Skin epidermis (tissue), 12 donors: ENCODE data around the gene PDK3.
A peak's percentile ranks its signal among the peaks of the same experiment; 100 is the strongest.

Experiments
- H3K27ac ChIP-seq, 21 experiments: fragments of 200-600 bp; sonication (generic) in 11 of 21; one replicate each; pipeline ENCODE4 v1.5.0; 2020; ENCODE audit warnings: mild to moderate bottlenecking in 3 of 21, inconsistent platforms in 2 of 21, moderate library complexity in 2 of 21
- H3K4me3 ChIP-seq, 7 experiments: fragments of 200-600 bp; sonication (generic) in 2 of 7; one replicate each; pipeline ENCODE4 v1.5.0; 2020; ENCODE audit warnings: inconsistent platforms in 2 of 7, mild to moderate bottlenecking in 2 of 7, moderate library complexity in 1 of 7

Gene PDK3

DNA sequence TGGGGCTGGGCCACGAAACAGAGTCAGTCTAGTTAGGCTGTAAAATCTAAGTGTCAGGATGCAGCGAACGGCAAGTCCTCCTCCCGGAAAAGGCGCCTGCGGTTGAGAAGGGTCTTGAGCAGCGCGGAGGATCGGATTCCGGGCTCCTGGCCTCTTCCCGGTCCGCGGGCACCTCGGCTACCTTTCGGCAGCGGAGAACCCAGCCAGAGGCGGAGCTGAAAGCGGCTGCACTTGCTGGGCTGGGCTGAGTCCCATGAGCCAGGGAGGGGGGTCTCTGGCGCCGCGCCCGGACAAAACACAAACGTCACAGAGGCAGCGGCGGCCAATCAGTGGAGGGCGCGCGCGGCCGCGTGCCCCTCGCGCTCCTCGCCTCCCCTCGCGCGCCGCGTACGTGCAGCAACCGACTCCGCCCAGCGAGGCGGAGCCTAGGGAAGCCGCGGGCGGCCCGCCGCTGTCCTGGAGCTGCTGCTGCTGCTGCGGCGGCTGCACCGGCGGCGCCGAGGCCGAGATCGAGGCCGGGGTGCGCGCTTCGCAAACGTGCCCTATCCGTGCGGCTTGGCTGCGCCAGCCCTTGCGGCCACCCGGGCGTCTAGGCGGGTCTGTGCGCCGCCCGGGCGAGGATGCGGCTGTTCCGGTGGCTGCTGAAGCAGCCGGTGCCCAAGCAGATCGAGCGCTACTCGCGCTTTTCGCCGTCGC is at the start of gene PDK3:
Gene PDK3, plus strand, starts transcription at position 451 of the 696 bp plus-strand sequence. Its CDS starts 170 bp downstream, at position 621.
- peak within 1 kb of the TSS; percentile 37 to 89 (median 77) for H3K27ac ChIP-seq
- peak within 1 kb of the TSS; percentile 48 to 71 (median 56) for H3K4me3 ChIP-seq

DNA sequence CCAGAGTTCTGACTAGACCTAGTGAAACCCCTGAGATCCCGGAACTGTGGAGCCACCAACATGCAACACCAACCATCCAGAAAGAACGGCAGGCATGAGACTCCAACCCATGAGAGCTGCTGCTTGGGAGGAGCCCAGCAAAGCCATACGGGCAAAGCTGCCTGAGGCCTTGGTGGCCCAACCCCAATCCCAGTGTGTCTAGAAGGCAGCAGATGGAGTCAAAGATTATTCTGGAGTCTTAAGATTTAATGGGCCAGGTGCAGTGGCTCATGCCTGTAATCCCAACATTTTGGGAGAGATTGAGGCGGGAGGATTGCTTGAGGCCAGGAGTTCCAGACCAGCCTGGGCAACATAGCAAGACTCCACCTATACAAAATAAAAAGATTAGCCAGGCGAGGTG is 49.2 kb upstream of the PDK3 start:
- no peak overlapping the region for H3K27ac ChIP-seq
- no peak overlapping the region for H3K4me3 ChIP-seq

DNA sequence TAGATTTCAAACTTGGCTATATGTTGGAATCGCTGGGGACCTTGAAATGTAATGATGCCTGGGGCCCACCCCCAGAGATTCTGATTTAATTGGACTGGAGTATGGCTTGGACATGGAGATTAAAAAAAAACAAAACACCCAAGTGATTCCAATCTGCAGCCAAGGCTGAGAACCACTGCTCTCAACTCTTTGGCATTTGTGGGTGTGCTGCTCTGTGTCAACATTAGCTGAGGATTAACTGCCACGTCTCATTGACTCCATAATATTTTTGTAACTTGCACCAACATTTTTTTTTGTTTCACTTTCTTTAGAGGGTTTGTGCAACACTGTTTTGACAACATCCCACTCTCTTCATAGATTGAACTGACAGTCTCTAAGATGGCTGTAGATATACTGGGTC is 41.1 kb upstream of the PDK3 start:
- Histone ChIP-seq H3K4me3 (no peak overlapping the region), H3K27ac (peak overlapping the region in 2 of 21 experiments; percentile 31 to 50)

DNA sequence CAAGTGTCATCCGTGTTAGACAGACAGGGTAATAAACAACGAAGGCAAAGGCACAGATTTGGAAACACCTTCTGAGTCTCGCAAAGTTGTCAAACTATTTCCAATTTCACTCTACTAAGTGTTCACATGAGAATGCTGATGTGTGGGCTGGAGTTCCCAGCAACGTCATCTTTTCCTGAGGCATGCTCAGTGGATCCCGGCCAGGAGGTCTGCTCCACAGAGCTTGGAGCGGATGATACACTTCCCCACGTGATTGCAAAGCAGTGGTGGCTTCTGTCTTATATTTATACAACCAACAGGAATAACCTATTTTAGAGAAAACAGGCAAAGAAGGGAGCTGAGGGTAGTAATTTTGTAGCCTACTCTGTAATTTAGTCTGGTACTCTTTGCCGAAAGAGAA is 40.1 kb upstream of the PDK3 start:
- H3K4me3 ChIP-seq = no peak overlapping the region
- peak overlapping the region in 7 of 21 experiments; percentile 8 to 59 (median 28) for H3K27ac ChIP-seq

DNA sequence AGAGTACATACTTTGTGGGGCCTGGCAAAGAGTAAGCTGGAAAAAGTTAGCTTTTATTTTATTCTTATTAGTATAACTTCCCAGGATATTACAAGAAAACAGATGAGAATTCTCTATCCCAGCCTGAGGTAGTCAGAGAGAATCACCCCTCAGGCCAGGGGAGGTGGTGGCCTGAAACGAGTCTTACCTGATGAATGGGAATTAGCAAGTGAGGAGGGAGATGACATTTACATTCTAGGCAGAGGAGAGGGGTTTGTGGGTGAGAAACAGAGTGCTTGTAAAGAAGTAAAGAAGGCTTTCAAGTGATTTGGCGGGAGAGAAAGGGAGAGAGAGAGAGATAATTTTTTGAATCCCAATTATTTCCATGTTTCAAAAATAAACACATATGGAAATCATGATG is 39.3 kb upstream of the PDK3 start:
- H3K4me3 ChIP-seq = no peak overlapping the region
- peak overlapping the region in 1 of 21 experiments; percentile 42 for H3K27ac ChIP-seq

DNA sequence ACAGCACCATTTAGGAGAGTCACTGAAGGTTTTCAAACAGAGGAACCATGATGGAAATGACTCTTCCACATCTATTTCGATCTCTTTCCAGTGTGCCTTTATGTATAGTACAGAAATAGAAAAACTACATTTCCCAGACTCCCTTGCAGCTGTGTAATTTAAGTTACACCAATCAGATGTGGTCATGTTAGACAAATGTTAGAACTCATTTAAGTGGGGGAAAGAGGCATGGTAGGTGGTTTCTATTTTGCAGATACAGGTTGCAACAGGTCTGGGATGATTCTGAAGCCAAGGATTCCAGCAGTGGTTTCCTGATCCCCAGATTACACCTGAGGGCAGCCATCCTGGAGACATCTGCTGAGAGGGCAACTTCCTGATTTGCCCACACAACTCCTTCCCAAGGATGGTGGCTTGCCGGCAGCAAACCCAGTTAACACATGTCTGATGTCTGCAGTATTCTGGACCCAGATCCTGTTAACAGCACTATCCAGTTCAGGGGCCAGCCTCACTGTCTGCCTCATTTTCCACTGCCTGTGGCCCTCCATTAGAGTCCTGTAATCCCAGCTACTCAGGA is 38.7 kb upstream of the PDK3 start:
- peak overlapping the region in 12 of 21 experiments; percentile 3 to 78 (median 42) for H3K27ac ChIP-seq
- no peak overlapping the region for H3K4me3 ChIP-seq

DNA sequence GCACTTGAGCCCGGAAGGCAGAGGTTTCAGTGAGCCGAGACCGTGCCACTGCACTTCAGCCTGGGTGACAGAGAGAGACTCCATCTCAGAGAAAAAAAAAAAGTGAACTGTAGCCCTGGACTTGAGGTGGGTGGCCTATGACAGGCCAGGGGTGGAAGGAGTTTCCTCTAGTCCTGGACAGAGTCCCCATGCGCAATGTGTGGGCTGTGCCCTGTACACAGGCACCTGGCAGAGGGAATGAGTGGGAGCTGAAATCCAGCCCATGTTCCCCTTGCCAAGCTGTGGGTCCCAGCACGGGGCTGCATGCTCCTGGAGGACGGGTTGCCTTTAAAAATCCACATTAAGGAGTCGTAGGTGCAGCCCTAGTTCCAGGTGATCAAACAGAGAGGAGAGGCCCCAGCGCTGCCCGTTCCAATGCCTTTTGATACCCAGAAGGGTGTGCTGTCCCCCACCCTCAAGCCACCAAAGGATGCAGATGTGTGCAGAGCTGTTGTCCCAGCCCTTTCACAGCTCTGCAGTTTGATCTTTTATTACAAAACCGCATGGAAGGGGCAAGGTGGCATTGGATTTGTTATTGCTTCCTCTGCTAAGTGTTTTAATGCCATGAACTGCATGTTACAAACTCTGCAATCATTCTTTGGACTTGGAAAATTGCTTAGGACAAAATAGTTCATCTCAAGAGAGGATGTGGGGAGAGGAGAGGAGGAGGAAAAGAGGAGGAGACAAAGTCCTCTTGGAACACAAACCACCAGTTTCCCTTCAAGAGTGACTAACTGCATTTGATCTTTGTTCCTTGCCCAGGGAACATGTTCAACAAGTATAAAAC is 38.0 kb upstream of the PDK3 start:
- Histone ChIP-seq H3K4me3 (no peak overlapping the region), H3K27ac (peak overlapping the region in 14 of 21 experiments; percentile 3 to 78 (median 38))

DNA sequence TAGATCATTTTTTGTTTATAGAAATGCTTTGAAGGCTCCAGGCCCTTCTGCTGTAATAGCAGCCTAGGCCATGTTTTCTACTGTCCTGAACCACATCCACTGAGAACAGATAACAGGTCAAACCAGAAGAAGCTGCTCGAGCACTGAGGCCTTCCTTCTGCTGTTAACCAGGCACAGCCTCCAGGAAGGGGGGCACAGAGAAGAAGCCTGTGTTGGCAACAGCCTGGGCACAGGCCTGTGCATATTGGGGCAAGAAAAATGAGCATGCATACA is 37.4 kb upstream of the PDK3 start:
- Histone ChIP-seq H3K27ac (peak overlapping the region in 9 of 21 experiments; percentile 14 to 78 (median 30)), H3K4me3 (no peak overlapping the region)

DNA sequence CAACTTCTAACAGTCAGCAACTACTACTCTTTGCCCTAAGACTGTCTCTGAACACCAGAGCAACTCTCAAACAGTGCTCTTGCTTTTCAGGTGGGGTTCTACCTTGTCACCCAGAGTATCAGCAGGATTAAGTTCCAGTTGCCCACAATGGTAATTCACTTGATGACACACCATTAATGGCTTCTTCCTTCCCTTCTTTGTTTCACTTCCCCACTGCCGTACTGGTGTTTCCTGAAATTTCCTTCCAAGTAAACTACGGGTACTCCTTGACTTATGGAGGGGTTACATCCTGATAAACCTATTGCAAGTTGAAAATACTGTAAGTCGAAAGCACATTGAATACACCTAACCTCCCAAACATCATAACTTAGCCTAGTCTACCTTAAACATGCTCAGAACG is 36.6 kb upstream of the PDK3 start:
- no peak overlapping the region for H3K4me3 ChIP-seq
- peak overlapping the region in 7 of 21 experiments; percentile 26 to 78 (median 47) for H3K27ac ChIP-seq

DNA sequence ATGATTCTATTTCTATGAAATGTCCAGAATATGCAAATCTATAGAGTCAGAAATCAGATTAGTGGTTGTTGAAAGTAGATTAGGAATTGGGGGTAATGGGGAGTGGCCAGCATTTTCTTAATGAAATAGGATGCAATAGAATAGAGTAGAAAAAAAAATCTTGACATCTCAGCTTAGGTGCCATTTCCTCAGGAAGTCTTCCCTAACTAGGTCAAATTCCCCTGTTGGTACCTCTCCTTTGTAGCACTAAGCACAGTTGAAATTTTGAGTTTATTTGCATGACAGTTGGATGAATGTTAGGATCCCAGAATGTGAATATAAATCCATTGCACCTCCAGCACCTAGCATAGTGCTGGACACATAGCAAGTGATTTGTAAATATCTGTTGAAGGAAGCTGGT is 30.0 kb upstream of the PDK3 start:
- H3K4me3 ChIP-seq = no peak overlapping the region

DNA sequence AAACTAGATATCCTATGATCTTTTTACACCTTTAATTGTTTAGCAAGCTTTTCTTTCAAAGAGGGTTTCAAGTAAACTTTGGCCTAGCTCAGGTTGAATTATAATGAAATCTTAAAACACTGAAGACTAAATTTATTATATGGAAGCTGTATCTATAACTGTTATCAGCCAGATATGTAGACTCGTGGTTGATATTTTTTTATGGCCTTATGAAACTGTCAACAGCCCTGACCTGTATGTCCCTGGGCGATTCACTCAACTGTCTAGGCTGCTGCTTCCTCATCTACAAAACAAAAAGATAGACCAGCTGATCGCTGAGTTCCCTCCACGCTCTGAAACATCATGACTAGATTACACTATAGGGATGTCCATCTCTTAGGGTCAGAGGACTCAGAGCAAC is 21.2 kb upstream of the PDK3 start:
- Histone ChIP-seq H3K27ac (no peak overlapping the region), H3K4me3 (no peak overlapping the region)

More for the DNA sequence above, 30.0 kb upstream of the PDK3 start:
- H3K27ac ChIP-seq = no peak overlapping the region

DNA sequence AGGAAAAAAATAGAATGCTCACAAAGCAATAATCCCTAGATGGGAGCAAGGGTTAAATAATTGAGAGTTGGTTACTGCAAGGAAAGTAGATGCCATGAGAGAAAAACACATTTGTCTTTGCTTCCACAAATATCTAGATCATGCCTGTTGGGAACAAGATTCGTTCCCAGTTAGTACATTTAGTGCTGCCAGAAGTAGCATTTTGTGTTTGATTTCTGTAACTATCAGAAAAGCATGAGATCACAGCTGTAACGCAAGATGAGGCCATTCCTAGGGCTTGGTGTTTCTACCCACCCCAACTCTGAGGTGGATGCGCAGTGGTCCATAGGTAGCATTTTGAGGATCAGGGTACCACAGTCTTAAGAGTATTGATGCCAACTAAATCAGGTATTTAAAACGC is 20.4 kb upstream of the PDK3 start:
- no peak overlapping the region for H3K27ac ChIP-seq
- no peak overlapping the region for H3K4me3 ChIP-seq

DNA sequence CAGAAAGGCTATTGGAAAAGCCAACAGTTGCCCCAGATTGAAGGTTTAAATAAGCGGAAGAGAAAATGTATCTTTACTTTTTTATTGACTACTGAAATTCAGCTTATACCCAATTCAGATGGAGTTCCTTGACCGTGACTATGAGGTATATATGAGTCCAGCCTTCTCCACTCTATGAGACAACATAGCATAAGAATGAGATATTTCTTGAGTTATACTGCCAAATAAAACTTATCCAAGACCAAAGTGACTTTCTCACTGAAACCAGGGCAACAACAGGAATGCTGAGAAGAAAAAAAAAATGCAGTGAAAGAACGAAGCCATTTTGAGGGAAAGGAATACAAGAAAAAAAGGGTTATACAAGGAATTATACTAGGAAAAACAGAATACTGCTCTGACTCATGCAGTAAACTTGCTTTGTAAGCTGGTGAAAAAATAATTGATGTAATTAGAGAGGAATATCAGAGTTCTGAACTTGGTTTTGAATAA is 16.3 kb upstream of the PDK3 start:
- no peak overlapping the region for H3K4me3 ChIP-seq
- H3K27ac ChIP-seq = no peak overlapping the region

DNA sequence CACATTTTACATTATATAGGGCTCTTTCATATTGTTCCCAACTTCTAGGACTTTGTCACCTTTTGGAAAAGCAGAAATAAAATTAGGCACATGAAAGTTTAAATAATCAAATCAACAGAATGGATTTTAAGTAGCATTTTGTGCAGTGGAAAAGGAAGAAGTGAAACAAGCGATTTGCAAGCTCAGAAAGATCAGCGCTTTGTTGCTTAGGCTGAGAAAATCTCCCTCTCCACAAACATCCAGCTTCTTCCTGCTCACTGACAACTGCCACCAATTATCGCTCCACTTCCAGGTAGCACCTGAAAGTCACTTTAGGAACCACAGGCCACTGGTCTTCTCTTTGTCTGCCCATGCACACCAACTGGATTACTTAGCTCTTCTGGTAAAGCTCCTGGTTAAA is 2.0 kb upstream of the PDK3 start:
- no peak overlapping the region for H3K4me3 ChIP-seq
- no peak overlapping the region for H3K27ac ChIP-seq

DNA sequence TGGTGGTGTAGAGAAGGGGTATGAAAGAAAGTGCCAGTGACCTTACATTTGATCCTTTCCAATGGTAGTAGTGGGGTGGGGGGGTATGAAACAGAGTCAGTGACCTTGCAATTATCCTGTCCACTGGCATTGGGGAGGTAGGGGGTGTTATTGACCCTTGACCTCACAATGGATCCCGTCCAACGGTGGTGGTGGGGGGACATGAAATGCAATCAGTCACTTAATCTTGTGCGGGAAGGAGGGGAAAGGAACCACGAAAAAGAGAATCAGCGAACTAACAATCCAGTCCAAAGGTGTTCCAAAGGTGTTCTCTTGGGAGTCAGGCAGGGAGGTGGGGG is 619 bp upstream of the PDK3 start:
- Histone ChIP-seq H3K4me3 (peak overlapping the region; percentile 48 to 71 (median 56)), H3K27ac (peak overlapping the region in 19 of 21 experiments; percentile 36 to 89 (median 77))

DNA sequence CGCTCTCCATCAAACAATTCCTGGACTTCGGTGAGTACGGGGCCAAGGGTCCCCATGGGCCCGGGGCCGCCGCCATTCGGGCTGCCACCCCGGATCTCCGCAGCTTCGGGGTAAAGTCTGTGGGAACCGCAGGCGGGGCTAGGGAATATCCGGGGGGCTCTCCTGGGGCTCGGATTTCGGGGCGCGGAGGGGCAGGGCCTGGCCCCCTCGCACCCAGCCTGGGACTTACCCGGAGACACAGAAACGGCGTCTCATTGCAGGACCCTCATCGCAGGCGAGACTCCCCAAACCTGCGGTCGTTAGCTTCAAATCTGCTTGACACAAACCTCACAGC is 413 bp downstream of the PDK3 start:
- Histone ChIP-seq H3K4me3 (peak overlapping the region; percentile 48 to 71 (median 56)), H3K27ac (peak overlapping the region; percentile 18 to 89 (median 71))

DNA sequence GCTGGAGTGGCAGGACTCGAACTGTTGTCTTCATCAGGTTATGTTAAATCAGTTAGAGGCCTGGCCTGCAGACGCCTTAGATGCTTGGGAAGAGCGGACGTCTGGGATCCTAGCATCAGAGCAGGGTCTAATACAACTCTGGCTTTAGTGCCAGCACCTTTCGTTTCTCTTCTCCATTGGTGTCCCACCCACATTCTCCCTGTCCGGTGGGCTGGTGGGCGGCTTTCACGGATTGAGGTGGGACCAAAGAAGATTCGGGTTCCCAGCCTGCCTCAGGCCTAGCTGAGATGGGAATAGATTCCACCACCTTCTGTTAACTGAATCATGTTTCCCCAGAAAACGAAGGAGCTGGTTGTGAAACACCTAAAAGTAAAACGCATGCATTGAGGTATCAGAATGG is 939 bp downstream of the PDK3 start:
- Histone ChIP-seq H3K4me3 (peak overlapping the region in 6 of 7 experiments; percentile 54 to 71 (median 58)), H3K27ac (peak overlapping the region in 4 of 21 experiments; percentile 62 to 89 (median 76))

DNA sequence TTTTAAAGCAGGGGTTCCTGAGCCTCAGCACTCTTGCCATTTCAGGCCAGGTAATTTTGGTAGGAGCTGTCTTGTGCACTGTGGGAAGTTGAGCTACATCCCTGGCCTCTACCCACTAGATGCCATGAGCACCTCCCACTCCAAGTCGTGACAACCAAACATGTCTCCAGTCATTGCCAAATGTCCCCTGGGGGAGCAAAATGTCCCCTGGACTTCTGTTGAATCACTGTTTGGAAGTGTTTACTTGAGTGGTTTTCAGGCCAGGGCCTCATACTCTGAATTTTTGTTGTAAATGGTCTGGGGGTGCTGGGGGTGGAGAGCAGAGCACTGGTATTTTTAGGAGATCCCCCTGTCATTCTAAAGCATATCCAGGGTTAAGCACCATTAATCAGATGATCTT is 3.2 kb downstream of the PDK3 start:
- H3K27ac ChIP-seq = no peak overlapping the region
- no peak overlapping the region for H3K4me3 ChIP-seq

DNA sequence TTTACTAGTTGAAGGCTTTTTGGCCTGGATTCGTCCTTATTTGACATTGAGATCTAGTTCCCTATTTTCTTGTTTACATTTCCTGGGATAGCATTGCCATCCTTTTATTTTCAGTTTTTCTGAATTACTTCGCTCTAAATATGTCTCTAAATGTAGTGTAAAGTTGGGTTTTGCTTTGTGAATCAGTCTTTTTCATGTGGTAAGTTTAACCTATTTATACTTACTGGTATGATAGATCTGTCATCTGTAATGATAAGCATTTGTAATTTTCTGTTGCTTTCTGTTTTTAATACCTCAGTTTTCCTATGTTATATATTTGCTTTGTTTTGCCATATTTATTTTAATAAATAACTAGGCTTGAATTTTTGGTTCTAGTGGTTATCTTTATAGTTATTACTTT is 6.7 kb downstream of the PDK3 start:
- Histone ChIP-seq H3K4me3 (no peak overlapping the region), H3K27ac (no peak overlapping the region)

DNA sequence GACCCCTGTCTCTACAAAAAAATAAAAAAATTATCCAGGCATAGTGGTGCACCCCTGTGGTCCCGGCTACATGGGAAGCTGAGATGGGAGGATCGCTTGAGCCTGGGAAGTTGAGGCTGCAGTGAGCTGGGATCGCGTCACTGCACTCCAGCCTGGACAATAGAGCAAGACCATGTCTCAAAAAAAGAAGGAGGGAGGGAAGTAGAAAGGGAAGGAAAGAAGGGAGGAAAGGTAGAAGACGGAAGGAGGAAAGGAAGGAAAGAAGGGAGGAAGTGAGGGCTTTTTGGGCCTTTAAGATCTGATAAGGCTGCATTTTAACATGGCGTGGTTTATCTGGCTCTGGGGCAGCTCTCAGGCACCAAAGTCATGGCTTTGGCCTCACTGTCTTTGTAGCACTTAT is 10.4 kb downstream of the PDK3 start:
- no peak overlapping the region for H3K4me3 ChIP-seq
- H3K27ac ChIP-seq = no peak overlapping the region

DNA sequence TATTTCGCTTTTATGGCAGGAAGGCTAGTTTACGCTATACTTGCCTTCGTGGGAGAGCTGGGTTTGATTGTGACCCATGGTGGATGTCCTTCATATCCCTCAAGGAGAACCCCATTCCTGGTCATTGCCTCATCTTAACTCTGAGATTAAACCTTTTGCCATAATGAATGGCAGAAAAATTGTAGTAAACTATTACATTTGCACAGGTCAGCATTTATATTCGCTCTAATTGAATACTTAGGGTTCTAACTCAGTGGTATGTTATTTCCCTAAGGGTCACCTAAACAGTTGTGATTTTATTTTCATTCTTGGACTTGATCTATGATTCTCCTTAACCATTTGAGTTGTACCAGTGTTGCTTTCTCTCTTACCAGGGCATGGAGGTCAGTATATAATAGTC is 13.4 kb downstream of the PDK3 start:
- Histone ChIP-seq H3K27ac (peak overlapping the region in 4 of 21 experiments; percentile 49 to 80 (median 76)), H3K4me3 (no peak overlapping the region)
